Skeletal muscle satellite cell (primary cell): ENCODE measurements around the gene KLRC3. TPM values are rescaled to one million over a fixed set of nuclear protein-coding genes. Genes with fewer than 3 reads are reported as not detected.
"Not testable (repeated sequence)": the region's sequence is repeated elsewhere in the genome, so short reads cannot be mapped to it uniquely, and the experiment has no call there.

Experiments used
- H3K27me3 ChIP-seq: 2 replicates; pipeline ENCODE4 v1.7.0; 2013; ENCODE audit warnings: low read length; ENCODE audit not compliant: control insufficient read depth, insufficient read depth
- H3K36me3 ChIP-seq: 2 replicates; pipeline ENCODE4 v1.7.0; 2013; ENCODE audit warnings: mild to moderate bottlenecking, control low read depth, low read length; ENCODE audit not compliant: insufficient read depth
- H3K4me1 ChIP-seq: 2 replicates; pipeline ENCODE4 v1.7.0; 2013; ENCODE audit warnings: low read length; ENCODE audit not compliant: control insufficient read depth, insufficient read depth
- H3K4me2 ChIP-seq: 2 replicates; pipeline ENCODE4 v1.7.0; 2013; ENCODE audit warnings: mild to moderate bottlenecking, low read length
- H3K4me3 ChIP-seq: 2 replicates; pipeline ENCODE4 v1.7.0; 2013; ENCODE audit warnings: low read length
- H3K9ac ChIP-seq: 2 replicates; pipeline ENCODE4 v1.7.0; 2013; ENCODE audit warnings: mild to moderate bottlenecking, low read depth, low read length, moderate library complexity
- H3K9me3 ChIP-seq: replicated peaks from 2 replicates; pipeline ENCODE4 v1.7.0; 2013; ENCODE audit warnings: mild to moderate bottlenecking, control low read depth, low read length
- total RNA-seq: library from RNA; depleted of rRNA; stranded (reverse); fragments of >200 nt; gene quantifications from 2 replicates; pipeline ENCODE4 v1.2.3, GENCODE V29; 2012; rRNA removed

The KLRC3 gene
- total RNA-seq: not detected in 2 replicates

DNA sequence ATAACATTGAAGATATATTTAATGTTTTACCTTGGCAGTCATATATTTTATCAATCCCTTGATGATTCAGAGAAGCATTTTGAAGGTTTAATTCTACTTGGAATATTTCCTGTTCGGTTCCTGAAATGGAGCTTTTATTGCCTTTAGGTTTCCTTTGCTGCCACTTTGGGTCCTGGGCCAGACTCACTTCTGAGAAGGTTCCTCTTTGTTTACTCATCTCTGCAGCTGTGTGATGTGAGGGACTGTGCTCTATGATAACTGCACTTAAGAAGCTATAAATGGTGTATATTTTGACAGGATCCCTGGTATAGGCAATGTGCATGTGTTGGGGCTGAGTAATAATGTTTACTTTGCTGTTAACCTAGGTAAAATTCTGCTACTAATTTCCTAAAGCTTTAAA is at the start of gene KLRC3:
Gene KLRC3 (minus strand): TSS at position 262 of the 400 bp plus-strand sequence. CDS start 45 bp downstream, at position 217.
- H3K27me3 ChIP-seq, H3K9ac ChIP-seq, H3K4me1 ChIP-seq, H3K36me3 ChIP-seq, H3K9me3 ChIP-seq, H3K4me2 ChIP-seq, H3K4me3 ChIP-seq: not testable (repeated sequence)

DNA sequence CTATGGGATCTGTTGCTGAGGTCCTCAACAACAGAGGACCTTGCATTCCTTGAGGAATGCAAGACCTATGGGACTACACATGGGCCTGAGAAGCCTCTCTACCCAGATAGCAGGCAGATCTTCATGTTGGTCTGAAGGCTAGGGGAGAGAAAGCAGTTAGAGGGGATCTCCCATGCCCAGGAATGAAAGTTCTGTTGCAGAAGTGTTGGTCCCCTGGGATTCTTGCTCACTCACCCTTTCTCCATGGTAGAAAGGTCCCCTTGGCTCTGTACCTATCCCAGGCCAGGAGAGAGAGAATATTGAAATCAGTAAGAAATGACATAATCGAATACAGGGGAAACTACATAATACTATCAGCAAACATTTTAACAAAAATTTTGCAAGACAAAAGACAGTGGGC is 49.3 kb upstream of the KLRC3 start:
- Histone ChIP-seq H3K4me1 (no peaks in the 10 kb centered on the region), H3K4me2 (no peak overlapping the region), H3K36me3 (no peaks in the 10 kb centered on the region), H3K9me3 (no peaks in the 10 kb centered on the region), H3K27me3 (no peaks in the 10 kb centered on the region), H3K4me3 (no peak overlapping the region), H3K9ac (no peak overlapping the region)

DNA sequence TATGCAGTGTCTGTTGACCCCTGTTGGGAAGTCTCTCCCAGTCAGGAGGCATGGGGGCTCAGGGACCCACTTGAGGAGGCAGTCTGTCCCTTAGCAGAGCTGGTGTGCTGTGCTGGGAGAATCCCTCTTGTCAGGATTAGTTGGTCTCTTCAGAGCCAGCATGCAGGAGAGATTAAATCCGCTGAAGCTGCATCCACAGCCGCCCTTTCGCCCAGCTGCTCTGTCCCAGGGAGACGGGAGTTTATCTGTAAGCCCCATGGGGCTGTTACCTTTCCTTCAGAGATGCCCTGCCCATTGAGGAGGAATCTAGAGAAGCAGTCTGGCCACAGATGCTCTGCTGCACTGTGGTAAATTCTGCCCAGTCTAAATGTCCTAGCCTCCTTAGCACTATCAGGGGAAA is 45.9 kb upstream of the KLRC3 start:
- no peak overlapping the region for H3K4me2 ChIP-seq
- H3K9ac ChIP-seq: no peak overlapping the region
- H3K4me1 ChIP-seq: no peaks in the 10 kb centered on the region
- H3K9me3 ChIP-seq: no peaks in the 10 kb centered on the region
- H3K27me3 ChIP-seq: no peaks in the 10 kb centered on the region
- H3K4me3 ChIP-seq: no peak overlapping the region
- H3K36me3 ChIP-seq: no peaks in the 10 kb centered on the region

DNA sequence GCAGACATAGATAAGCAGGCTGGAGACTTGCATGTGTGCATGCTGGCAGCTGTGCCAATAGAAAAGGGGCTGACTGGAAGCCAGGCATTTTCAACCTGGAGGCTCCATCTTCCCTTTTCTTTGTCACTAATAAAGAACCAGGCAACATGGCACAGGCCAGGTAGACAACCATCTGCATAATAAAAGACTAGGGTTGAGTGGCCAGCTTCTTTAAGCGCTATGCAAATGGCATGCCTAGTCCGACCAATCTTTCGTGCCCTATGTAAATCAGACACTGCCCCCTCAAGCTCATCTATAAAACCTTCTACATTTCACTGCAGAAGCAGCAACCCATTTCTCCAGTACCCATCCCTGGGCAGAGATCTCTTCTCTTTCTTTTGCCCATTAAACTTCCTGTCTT is 37.4 kb upstream of the KLRC3 start:
- Histone ChIP-seq H3K4me3 (no peak overlapping the region), H3K36me3 (no peaks in the 10 kb centered on the region), H3K27me3 (no peaks in the 10 kb centered on the region), H3K4me2 (no peak overlapping the region), H3K9me3 (peaks cover 3% of the 10 kb centered on the region), H3K9ac (no peak overlapping the region), H3K4me1 (peaks cover 6% of the 10 kb centered on the region)

DNA sequence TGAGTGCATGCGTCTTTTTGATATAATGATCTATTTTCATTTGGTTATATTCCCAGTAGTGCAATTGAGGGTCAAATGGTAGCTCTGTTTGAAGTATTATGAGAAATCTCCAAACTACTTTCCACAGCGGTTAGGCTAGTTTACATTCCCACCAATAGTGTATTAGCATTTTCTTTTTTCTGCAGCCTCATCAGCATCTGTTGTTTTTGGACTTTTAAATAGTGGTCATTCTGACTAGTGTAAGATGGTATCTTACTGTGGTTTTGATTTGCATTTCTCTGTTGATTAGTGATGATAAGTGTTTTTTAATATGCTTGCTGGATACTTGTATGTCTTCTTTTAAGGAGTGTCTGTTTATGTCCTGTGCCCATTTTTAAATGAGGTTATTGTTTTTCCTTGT is 36.5 kb upstream of the KLRC3 start:
- peaks cover 3% of the 10 kb centered on the region for H3K9me3 ChIP-seq

DNA sequence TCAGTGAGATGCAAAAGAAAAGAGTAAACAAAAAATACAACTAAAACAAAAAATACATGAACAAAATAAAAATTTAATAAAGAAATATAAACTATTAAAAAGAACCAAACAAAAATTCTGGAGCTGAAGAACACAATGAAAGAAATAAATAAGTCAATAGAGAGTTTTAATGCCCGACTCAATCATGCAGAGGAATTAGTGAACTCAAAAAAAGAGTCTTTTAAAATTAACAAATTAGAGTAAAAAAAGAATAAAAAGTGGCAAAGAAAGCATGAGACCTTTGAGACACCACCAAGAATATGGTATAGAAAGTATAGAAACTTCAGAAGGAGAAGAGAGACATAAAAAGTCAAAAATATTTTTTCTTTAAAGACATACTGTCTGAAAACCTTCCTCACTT is 35.4 kb upstream of the KLRC3 start:
- no peak overlapping the region for H3K4me3 ChIP-seq
- H3K4me2 ChIP-seq: no peak overlapping the region
- no peak overlapping the region for H3K9ac ChIP-seq
- H3K4me1 ChIP-seq: peaks cover 6% of the 10 kb centered on the region
- H3K9me3 ChIP-seq: peaks cover 3% of the 10 kb centered on the region
- H3K36me3 ChIP-seq: no peaks in the 10 kb centered on the region
- H3K27me3 ChIP-seq: no peaks in the 10 kb centered on the region

More for the DNA sequence above, 36.5 kb upstream of the KLRC3 start:
- Histone ChIP-seq H3K27me3 (no peaks in the 10 kb centered on the region), H3K9ac (no peak overlapping the region), H3K4me1 (peaks cover 6% of the 10 kb centered on the region), H3K4me3 (no peak overlapping the region), H3K4me2 (no peak overlapping the region), H3K36me3 (no peaks in the 10 kb centered on the region)

DNA sequence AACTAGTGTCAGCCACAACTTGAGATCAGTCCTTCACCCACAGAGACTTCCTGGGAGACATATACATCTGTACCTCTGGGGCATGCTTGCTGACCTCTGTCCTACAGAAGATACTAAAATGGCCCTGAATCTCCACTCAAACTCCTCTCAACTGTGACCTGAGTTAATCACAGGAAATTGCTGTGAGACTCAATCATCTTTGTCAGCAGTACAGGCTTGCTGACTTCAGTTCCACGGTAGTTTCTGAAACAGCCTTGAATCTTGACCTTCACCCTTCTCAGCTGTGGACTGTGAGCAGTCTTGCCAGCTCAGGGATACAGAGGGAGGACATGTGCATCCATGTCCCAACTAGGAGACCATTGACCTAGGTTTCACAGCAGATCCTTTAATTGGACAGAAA is 34.1 kb upstream of the KLRC3 start:
- Histone ChIP-seq H3K4me1 (peaks cover 6% of the 10 kb centered on the region), H3K9ac (no peak overlapping the region), H3K4me2 (no peak overlapping the region), H3K36me3 (no peaks in the 10 kb centered on the region), H3K4me3 (no peak overlapping the region), H3K27me3 (no peaks in the 10 kb centered on the region), H3K9me3 (peaks cover 3% of the 10 kb centered on the region)

DNA sequence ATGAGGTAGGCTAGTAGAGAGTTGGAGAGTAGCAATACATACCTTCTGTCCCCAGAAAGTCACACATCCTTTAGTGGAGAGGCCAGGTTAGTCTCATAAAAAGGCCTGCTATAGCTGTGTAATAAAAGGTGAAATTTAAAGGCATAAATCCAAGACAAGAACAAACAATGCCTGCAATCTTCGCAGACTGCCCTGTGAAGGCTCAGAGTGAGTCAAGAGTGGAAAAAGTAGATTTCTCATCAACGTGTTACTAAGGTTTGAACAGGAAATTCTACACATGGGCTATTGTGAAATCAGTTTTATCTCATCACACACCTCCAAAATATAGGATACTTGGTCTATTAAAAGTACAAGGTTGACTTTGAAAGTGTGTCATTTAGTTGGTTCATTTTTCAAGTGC is 32.8 kb upstream of the KLRC3 start, which contains the start of gene KLRC1:
Gene KLRC1 (minus strand): TSS at position 222 of the 400 bp plus-strand sequence. CDS start 2,221 bp downstream, outside the sequence.
- Histone ChIP-seq H3K9ac (no peak within 1 kb of the TSS), H3K27me3 (no peaks in the 10 kb centered on the region), H3K9me3 (peaks cover 3% of the 10 kb centered on the region), H3K4me3 (no peak within 1 kb of the TSS), H3K36me3 (no peaks in the 10 kb centered on the region), H3K4me1 (peaks cover 6% of the 10 kb centered on the region), H3K4me2 (no peak within 1 kb of the TSS)

DNA sequence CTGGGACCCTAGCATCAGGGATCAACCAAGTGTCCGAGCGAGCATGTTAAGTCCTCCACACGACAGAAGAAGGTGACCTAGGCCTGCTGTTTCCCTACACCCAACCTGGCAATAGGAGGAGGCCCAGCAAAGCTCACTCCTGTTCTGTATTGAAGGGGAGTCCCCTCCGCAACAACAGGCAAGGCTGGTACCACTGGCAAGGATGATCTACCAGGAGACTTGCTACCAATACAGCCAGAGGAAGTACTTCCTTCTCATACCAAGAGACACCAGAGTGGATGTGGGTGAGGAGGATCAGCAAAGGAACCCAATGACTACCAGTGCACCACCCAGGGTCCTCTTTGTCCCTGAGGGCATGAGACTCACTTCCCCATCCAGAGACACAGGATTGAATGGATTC is 27.8 kb upstream of the KLRC3 start:
- H3K4me3 ChIP-seq: no peak overlapping the region
- no peaks in the 10 kb centered on the region for H3K27me3 ChIP-seq
- no peaks in the 10 kb centered on the region for H3K4me1 ChIP-seq
- H3K9ac ChIP-seq: no peak overlapping the region
- H3K9me3 ChIP-seq: no peaks in the 10 kb centered on the region
- H3K4me2 ChIP-seq: no peak overlapping the region
- H3K36me3 ChIP-seq: no peaks in the 10 kb centered on the region

DNA sequence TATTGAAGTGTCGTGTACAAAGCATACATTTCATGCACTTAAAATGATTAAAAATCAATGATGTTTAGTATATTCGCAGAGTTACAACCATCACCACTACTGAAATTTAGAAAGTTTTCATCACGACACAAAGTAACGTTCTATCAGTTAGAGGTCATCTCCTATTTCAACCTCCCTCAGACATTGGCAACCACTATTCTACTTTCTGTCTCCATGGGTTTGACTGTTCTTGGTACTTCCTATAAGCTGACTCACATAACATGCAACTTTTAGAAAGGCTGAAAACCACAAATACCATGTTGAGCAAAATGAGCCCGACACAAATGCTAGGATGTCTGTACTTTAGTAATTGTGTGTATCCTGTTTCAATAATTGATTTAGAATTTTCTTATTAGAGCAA is 25.7 kb upstream of the KLRC3 start:
- H3K9ac ChIP-seq, H3K4me2 ChIP-seq, H3K36me3 ChIP-seq, H3K4me3 ChIP-seq, H3K9me3 ChIP-seq, H3K27me3 ChIP-seq, H3K4me1 ChIP-seq: not testable (repeated sequence)

DNA sequence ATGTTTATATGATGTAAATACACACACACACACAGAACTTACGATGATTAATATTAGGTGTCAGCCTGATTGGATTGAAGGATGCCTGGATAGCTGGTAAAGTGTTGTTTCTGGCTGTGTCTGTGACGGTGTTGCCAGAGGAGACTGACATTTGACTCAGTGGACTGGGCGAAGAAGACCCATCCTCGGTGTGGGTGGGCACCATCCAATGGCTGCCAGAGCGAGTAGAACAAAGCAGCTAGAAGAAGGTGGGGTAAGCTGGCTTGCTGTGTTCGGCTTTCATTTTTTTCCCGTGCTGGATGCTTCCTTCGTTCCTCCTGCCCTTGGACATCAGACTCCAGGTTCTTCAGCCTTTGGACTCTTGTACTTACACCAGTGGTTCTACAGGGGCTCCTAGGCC is 20.7 kb upstream of the KLRC3 start:
- H3K4me2 ChIP-seq, H3K4me1 ChIP-seq, H3K9me3 ChIP-seq, H3K27me3 ChIP-seq, H3K9ac ChIP-seq, H3K36me3 ChIP-seq, H3K4me3 ChIP-seq: not testable (repeated sequence)

DNA sequence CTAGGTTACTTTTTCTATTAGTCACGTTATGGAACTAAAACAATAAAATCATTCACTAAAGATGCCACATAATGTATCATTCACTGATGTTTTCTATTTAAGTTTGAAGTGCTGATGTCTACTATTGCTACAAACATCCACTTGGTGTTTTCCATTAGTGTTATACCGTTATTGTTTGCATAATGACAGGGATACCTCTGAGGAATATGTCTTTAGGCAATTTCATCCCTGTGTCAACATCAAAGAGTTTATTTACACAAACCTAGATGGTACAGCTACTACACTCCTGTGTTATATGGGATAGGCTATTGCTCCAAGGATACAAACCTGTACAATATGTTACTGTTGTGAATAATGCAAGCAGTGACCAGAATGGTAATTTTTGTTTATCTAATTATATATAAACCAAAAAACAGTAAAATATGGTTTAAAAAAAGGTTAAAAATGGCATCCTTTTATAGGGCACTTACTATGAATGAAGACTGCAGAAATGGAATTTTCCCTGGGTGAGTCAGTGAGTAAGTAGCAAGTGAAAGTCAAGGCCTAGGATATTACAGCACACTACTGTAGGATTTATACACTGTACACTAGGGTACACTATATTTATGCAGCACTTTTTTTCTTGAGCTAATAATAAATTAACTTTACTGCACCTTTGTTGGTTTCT is 19.3 kb upstream of the KLRC3 start:
- H3K36me3 ChIP-seq: not testable (repeated sequence)

More for the DNA sequence above, 19.3 kb upstream of the KLRC3 start:
- not testable (repeated sequence) for H3K4me3 ChIP-seq, H3K27me3 ChIP-seq, H3K9me3 ChIP-seq, H3K9ac ChIP-seq, H3K4me2 ChIP-seq, H3K4me1 ChIP-seq
